ENCODE results near the gene EED.

Gene EED

DNA sequence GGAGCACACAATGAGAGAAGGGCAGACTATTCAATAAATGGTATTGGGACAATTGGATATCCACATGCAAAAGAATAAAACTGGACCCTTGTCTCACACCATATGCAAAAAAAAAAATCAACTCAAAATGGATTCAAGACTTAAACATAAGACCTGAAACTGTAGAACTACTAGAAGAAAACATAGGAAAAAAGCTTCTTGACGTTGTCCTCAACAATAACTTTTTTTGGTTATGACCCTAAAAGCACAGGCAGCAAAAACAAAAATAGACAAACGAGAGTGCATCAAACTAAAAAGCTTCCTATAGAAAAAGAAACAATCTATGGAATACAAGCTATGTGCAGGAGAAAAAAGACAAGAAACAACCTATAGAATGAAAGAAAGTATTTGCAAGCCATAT, 37.1 kb upstream of the EED start:
- TF ChIP-seq, protein P1, sequence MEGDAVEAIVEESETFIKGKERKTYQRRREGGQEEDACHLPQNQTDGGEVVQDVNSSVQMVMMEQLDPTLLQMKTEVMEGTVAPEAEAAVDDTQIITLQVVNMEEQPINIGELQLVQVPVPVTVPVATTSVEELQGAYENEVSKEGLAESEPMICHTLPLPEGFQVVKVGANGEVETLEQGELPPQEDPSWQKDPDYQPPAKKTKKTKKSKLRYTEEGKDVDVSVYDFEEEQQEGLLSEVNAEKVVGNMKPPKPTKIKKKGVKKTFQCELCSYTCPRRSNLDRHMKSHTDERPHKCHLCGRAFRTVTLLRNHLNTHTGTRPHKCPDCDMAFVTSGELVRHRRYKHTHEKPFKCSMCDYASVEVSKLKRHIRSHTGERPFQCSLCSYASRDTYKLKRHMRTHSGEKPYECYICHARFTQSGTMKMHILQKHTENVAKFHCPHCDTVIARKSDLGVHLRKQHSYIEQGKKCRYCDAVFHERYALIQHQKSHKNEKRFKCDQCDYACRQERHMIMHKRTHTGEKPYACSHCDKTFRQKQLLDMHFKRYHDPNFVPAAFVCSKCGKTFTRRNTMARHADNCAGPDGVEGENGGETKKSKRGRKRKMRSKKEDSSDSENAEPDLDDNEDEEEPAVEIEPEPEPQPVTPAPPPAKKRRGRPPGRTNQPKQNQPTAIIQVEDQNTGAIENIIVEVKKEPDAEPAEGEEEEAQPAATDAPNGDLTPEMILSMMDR (IDR thresholded peaks at IDR 0.05; ENCODE audit: extremely low read depth, insufficient read depth, missing control alignments) = no peak
- in situ Hi-C loops (cut with MboI; ENCODE audit: low pct_unique_long_range_greater_than_20kb, low sequenced_read_pairs, unreplicated experiment) = no loop called here
- DNase-seq (ENCODE audit: low spot score) = no peak

- TF ChIP-seq, protein P1 (IDR thresholded peaks at IDR 0.05; ENCODE audit: extremely low read depth, insufficient read depth, missing control alignments) = no peak
- in situ Hi-C loops (cut with MboI; ENCODE audit: low pct_unique_long_range_greater_than_20kb, low sequenced_read_pairs, unreplicated experiment) = no loop called here
- DNase-seq (ENCODE audit: low spot score) = no peak
Measured at GRCh38 chr11:86208572-86208971, 36.0 kb upstream of the EED start.

DNA sequence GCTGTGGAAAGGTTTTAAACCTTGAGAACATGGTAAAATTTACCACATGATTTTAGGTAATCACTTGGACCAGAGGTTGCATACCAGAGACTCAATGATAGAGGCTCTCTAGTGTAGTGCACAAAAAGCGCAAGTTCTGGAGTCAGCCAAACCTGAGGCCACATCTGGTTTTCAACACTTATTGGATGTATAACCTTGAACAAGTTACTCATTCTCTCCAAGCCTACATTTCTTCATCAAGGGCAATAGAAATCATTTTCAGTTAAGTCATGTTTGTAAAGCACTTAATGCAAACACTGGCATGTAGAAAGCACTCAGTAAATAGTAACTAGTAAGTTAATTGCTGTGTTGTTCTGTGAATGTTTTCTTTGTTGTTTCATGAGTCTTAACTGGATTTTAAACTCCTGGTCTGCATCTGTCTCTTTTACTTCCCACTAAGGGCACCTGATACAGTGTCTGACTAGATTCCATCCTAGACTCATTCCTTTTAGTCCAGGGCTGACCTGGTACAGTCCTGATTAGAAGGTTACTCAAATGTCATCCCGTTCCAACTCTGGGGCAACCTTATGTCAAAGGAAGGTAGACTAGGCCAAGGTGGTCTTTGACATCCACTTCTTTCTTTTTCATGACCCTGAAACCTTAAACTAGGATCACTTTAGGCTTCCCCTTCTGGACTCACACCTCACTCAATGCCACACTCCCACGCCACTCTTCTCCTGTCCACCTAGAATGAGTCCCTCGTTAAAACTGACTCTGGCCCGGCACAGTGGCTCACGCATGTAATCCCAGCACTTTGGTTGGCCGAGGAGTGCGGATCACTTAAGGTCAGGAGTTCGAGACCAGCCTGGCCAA, 34.5 kb upstream of the EED start:
- TF ChIP-seq, protein P1 (IDR thresholded peaks at IDR 0.05; ENCODE audit: extremely low read depth, insufficient read depth, missing control alignments) = no peak
- in situ Hi-C loops (cut with MboI; ENCODE audit: low pct_unique_long_range_greater_than_20kb, low sequenced_read_pairs, unreplicated experiment) = no loop called here
- DNase-seq (ENCODE audit: low spot score) = no peak

DNA sequence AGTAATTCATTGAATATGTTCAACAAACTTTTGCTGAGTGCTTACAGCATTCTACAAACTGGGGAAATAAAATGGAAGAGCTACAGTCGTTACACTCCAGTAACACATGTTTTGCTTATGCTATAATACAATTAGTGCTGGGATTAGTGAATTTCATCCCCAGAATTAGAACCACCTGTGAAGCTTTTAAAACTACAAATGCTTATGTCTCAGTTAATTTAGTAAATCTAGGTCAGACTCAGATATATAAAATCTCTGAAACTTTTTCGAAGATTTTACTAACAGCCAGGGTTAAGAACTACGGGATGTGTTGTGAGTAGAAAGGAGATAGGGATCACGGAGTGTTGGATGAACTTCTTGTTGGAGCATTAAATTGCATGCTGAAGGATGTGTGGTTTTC, 33.7 kb upstream of the EED start:
- TF ChIP-seq, protein P1 (IDR thresholded peaks at IDR 0.05; ENCODE audit: extremely low read depth, insufficient read depth, missing control alignments) = no peak
- DNase-seq (ENCODE audit: low spot score) = no peak
- in situ Hi-C loops (cut with MboI; ENCODE audit: low pct_unique_long_range_greater_than_20kb, low sequenced_read_pairs, unreplicated experiment) = no loop called here

DNA sequence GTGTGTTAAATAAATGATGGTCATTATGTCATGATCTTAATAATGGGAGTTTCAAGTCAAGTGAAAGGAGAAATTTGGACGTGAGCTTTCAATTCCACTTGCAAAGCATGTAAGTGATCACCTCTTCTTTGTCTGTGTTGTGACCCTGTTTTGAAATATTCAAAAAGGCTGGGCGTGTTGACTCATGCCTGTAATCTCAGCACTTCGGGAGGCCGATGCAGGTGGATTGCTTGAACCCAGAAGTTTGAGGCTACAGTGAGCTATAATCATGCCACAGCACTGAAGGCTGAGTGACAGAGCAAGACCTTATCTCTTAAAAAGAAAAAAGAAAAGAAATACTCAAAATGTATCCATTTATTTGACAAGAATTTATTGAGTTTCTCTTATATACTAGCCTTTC, 32.9 kb upstream of the EED start:
- DNase-seq (ENCODE audit: low spot score) = peak; percentile 59
- TF ChIP-seq, protein P1 (IDR thresholded peaks at IDR 0.05; ENCODE audit: extremely low read depth, insufficient read depth, missing control alignments) = no peak
- in situ Hi-C loops (cut with MboI; ENCODE audit: low pct_unique_long_range_greater_than_20kb, low sequenced_read_pairs, unreplicated experiment) = no loop called here

DNA sequence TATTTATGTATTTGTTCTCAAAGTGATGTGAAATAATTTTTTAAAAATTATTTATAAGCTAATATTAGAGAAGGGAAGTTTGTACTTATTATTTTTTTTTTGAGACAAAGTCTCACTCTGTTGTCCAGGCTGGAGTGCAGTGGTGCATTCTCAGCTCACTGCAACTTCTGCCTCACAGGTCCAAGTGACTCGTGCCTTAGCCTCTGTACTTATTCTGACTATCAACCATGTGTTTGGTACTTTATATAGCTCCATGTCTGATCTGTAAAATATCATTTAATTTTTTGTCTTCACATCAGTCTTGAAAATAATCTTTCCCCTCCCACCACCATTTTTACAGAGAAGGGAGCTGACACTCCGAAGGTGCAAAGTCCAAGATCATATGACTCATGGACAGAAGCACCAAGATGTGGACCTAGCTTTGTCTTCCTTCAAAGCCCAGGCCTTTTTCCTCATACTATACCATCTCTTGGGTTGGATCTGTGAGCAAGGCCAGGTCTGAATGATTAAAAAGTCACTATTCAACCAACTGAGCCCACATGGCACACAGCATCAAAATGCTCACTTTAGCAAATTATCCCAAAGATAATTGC, 32.4 kb upstream of the EED start:
- DNase-seq (ENCODE audit: low spot score) = no peak
- in situ Hi-C loops (cut with MboI; ENCODE audit: low pct_unique_long_range_greater_than_20kb, low sequenced_read_pairs, unreplicated experiment) = no loop called here
- TF ChIP-seq, protein P1 (IDR thresholded peaks at IDR 0.05; ENCODE audit: extremely low read depth, insufficient read depth, missing control alignments) = no peak

Data from GM13977 (cell line).